Activated CD4-positive, alpha-beta T cell treated with anti-CD3 and anti-CD28 coated beads, Interleukin-2, amount 50 U/mL, for 4 hours (primary cell): Measurements from ENCODE around the gene LCOR.
"Not testable (repeated sequence)": the region's sequence is repeated elsewhere in the genome, so short reads cannot be mapped to it uniquely, and the experiment has no call there.

ENCODE experiments used
- DNase-seq, 2 experiments: peaks; one replicate each; pipeline ENCODE4 v3.0.0-alpha.2; 2020

The LCOR gene

DNA sequence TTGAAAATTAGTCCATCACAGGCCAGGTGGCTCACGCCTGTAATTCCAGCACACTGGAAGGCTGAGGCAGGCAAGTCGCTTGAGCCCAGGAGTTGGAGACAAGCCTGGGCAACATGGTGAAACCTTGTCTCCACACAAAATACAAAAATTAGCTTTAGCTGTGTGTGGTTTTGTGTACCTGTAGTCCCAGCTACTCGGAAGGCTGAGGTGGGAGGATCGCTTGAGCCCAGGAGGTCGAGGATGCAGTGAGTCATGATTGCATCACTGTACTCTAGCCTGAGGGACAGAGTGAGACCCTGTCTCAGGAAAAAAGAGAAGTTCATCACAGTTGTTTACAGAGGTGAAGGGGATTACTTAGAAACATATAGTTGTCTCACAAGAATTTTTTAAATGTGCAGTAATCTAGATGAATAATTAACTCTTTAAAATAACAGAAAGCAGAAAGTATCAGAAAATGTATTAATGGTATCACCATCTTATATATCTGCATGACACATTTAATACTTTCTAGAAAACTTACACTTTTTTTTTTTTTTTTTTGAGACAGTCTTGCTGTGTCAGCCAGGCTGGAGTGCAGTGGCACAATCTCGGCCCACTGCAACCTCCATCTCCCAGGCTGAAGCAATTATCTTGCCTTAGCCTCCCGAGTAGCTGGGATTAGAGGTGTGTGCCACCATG lies 8.9 kb downstream of the LCOR start:
- no peak for DNase-seq

DNA sequence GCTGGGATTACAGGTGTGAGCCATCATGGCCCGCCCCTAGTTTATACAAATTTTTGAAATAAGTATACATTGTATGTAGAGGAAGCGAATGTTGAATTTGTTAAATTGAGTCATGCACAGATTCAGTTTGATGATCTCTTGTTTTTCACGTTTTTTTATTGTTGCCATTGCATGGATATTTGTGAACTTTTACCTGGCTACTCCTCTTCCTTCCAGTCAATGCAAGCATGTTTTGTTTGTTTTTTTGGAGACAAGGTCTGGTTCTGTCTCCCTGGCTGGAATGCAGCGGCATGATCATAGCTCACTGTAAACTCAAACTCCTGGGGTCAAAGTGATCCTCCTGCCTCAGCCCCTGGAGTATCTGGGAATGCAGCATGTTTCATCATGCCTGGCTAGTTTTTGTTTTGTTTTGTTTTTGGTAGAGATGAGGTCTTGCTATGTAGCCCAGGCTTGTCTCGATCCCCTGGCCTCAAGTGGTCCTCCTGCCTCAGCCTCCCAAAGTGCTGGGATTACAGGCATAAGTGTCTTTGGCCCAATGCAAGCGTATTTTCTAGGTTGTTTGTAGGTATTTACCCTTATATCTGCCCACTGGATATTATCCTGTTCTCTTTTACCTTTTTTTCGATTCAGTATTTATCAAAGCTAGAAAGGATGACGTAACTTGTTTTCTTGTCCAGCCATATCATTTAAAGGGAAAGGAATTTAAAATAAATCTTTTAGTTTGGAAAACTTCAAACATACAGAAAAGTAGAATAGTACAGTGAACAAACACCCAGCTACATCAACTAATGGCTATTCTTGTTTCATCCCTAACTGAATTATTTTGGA lies 11.0 kb downstream of the LCOR start:
- DNase-seq = no peak

DNA sequence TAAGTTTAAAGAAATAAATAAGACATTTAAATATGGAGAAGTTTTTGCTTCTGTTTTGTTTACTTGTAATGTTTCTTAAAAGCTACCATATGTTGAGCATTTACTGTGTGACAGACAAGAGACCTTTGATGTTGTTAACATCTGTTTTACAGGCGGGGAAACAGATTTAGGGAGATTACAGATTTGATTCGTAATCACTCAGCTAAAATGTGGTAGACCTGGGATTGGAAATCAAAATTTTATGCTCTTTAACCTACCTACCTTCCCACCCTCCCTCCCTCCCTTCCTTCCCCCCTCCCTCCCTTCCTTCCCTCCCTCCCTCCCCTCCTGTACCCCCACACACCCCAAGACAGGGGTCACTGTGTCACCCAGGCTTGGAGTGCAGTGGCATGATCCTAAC lies 11.7 kb downstream of the LCOR start:
- DNase-seq = no peak

DNA sequence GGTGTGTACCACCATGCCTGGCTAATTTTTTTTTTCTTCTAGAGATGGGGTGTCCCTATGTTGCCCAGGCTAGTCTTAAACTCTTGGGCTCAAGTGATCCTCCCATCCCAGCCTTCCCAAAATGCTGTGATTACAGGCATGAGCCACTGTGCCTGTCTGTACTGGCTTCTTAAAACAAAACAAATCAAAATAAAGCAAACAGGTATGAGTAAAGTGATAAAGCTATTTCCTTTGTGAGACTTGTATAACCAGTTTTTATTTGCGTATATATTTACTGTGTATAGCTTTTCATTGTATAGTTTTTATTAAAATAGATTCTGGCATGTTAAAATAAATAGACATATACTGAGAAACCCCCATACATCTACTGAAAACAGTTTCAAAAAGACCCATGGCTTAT lies 14.3 kb downstream of the LCOR start:
- DNase-seq = no peak

DNA sequence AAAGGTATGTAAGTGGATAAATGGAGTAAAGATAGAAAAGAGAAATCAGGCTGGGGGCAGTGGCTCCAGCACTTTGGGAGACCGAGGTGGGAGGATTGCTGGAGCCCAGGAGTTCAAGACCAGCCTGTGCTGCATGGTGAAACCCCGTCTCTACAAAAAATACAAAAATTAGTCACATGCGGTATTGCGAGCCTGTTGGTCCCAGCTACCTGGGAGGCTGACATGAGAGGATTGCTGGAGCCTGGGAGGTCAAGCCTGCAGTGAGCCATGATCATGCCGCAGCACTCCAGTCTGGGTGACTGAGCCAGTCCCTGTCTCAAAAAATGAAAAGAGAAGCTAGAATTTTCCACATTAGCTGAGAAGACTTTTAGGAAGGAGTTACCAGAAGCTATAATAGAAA lies 14.8 kb downstream of the LCOR start:
- no peak for DNase-seq

DNA sequence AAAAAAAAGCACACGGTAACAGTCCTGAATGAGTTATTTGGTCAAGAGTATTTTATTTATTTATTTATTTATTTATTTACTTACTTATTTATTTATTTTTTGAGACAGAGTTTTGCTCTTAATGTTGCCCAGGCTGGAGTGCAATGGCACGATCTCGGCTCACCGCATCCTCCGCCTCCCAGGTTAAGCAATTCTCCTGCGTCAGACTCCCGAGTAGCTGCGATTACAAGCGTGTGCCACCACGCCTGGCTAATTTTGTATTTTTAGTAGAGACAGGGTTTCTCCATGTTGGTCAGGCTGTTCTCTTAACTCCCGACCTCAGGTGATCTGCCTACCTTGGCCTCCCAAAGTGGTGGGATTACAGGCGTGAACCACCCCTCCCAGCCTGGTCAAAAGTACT lies 15.3 kb downstream of the LCOR start:
- not testable (repeated sequence) for DNase-seq

DNA sequence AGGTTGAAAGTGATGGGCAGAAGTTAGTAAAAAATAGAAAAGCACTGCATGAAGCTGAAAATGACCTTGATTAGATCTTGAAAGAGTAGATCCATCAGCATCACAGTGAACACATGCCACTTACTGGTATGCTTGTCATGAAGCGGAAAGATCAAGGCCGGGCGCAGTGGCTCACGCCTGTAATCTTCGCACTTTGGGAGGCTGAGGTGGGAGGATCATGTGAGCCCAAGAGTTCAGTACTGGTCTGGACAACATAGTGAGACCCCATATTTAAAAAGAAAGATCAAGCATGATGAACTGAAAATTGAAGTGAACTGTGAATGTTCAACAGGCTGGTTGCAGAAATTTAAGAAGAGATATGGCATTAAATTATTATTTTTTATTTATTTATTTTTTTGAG lies 18.0 kb downstream of the LCOR start:
- DNase-seq = no peak

DNA sequence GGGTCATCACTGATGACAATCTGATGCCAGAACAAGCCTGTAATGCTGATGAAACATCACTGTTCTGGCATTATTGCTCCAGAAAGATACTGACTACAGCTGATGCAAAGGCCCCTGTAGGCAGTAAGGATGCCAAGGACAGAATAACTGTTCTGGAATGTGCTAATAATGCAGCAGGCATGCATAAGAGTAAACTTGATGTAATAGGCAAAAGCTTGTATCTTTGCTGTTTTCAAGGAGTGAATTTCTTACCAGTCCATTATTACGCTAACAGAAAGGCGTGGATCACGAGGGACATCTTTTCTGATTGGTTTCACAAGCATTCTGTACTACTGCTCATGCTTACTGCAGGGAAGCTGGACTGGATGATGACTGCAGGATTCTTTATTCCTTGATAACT lies 18.7 kb downstream of the LCOR start:
- DNase-seq = no peak

DNA sequence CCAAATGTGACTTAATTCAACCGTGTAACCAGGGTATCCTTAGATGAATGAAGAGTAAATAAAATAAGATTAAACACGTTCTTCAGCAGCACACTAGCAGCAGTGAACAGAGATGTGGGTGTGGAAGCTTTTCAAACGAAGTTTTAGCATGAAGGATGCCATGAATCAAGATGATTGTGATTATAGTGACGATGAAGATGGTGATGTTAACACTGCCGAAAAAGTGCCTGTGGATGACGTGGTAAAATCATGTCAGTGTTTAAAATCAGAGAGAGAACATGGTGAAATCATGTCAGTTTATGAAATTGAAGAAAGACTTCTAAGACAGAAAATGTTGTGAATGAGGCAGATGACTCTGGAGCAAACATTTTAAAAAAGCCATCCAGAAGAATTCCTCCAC lies 19.2 kb downstream of the LCOR start:
- no peak for DNase-seq

DNA sequence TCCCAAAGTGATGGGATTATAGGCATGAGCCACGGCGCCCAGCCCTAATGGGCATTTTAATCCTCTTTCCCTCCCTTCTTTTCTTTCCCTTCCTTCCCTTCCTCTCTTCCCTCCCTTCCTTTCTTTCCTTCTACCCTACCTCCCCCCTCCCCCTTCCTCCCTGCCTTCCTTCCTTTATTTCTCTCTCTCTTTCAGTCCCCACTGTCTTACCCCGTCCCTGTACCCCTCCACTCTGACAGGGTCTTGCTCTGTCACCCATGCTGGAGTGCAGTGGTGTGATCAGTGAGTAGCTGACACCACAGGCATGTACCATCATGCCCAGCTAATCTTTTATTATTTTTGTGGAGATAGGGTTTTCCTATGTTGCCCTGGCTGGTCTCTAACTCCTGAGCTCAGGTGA lies 24.2 kb downstream of the LCOR start:
- DNase-seq = no peak

DNA sequence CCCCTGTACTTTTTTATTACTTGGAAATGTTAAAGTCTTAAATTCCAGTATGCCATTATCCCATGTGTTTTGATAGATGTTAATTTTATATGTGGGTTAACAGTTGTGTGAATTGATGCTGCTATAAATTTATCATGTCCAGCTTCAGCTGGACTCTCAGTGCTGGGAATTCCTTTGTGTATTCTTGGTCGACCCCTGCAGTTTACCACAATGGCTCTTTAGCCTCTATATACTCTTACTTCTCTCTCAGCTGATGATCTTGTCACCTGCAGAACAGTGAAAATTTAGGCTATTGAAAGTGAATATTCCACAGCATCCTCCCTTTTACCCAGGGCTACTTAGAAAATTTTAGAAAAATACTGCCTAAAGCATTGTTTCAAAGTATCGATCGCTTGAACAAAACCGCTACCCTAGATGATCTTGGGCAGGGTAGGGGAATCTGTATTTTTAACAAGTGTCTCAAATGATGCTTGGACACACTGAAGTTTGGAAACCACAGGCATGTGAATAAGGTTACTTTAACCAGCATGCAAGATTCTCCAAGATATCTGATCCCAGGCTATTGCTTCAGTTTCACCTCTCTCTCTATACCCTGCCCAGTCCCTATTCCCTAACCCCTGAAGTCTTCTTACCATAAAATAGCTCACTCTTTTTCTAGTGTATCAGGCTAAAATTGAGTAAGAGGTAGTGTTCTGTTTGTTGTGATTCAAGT lies 25.4 kb downstream of the LCOR start:
- no peak for DNase-seq

DNA sequence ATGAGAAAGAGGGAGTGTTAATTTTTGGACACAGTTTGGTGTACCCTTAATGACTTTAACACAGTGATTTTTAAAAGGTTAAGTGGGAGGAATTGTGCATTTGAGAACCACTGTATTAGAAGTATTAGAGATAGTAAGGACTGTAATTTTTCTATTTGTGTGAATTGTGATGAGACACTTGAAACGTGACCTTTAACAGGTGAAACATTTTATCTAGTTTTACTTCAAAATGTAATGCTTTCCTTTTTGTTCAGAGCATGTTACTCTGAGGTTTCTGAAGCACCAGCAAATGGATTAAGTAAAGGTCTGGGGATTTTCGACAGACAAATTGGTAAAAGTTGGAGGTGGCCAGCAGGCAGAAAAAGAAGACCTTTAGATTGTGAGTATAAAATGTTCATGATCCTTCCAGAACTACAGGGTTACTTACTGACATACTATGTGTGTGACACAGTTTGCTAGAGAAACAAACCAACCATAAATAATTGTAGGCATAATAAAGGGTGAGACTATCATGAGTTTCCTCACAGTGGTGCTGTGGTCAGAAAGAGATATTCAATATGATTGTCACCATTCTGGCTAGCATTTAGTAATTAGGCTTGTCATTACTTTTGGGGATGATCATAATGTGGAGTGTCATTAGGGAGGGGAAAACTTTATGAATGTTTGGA lies 26.1 kb downstream of the LCOR start:
- no peak for DNase-seq

DNA sequence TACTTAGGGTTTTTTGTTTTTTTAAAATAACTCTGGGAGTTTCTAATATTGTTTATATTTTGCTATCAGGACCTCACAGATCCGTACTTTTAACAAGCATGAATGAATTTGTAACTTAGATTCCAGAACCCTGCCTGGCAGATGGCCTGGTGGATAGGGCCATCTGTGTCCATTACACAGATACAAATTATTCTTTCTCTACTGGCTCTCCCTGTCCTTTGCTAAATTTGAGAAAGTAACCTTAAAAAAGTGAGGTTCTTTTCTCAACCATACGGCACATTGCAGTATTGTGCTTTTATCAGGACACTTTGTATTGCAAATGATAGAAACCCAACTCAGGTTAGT lies 26.6 kb downstream of the LCOR start:
- DNase-seq = no peak

DNA sequence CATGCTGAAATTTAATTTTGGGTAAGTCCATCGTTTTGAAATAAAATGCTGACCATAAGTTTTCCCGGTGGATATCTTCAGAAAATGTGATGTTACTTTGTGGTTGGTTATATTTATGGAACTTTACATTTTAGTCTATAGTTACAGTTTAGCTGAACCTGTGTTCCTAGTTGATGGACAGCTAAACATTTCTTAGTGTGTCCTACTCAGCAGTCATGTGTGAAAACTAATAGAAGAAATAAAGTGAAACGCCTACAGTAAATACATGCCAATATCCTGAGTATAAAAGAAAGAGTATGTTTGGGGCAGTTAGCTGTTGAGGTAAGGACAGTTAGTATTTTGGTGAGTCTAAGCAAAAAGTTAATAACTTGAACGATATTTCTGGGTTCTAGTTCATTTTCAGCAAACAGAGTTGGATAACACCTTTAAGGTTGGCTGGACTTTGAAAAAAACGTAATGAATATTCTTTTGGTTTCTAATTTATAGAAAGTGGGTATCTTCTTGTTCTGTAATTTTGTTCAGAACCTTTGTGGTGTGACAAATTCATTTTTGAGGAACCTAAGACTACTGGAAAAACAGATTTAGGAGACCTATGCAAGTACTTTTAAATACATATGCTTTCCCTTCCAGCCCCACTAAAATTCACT lies 28.7 kb downstream of the LCOR start:
- no peak for DNase-seq

DNA sequence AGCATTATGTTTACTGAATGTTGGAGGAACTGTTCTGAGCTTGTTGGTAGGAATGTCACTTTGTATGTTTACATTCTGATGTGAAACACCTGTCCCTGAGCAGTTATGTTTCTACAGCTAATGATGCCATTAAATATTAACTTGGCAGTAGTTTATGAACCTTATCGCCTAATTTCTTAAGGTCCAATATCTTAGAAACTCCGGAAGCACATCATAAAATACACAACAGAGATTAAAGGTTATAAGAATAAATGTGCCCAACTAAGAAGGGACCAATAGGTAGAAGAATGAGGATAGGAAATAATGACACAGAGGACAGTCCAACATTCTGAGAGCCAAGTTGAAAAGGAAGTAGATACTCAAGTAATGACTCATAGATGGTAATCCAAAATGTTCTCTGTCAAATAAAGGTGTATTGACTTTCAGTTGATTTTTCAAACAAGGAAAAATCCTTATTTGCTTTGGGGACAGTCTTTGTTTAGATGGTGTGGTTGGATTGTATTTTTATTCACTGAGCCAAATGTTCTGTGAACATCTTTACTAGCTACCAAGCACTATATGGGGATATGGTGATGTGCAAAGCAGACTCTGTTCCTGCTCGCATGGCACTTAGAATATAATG lies 31.9 kb downstream of the LCOR start:
- no peak for DNase-seq

DNA sequence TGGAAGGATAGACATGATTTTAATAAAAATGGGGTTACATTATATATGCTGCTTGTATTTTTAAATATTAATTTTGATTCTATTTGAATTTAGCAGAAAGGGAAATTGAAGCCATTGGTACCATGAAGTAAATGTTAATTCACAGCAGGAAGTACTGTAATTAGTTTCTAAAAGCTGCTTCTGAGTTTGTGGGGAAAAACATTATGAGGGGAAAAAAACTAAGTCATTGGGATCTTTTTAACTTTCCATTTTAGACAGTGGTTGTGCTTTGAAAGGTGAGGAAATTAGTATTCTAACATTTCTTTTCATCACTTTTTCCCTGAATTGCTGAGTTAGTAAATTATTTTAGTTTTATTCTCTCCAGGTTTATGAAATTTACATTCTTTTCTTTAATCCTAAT lies 41.0 kb downstream of the LCOR start:
- DNase-seq = no peak

DNA sequence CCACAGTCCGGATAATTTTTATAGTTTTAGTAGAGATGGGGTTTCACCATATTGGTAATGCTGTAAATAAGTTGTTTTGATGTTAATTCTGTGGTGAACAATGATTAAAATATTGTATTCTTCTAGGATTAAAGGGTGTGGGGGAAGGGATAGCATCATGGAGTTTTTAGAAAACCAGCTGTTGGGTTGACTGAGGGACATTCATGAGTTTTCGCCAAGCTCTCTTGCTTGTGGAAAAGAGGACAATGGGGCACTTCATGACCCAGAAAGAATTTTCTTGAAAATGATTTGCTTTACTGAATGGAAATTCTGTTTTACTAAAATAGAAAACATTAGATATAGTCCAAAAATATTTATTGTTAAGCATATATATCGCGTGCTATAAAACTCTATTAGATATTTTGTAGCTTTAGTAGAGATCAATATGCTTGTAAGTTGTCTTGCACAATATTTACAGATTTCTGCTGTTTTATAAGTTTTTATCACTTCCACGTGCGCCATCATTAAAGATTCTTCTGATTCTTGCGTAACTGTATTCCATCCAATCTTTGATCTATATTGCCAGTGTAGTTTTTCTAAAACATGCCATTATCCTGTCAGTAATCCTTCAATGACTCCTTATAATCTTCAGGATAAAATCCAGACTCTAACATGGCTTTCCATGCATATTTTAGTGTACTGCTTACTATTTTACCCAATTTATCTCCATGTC lies 41.8 kb downstream of the LCOR start:
- no peak for DNase-seq

DNA sequence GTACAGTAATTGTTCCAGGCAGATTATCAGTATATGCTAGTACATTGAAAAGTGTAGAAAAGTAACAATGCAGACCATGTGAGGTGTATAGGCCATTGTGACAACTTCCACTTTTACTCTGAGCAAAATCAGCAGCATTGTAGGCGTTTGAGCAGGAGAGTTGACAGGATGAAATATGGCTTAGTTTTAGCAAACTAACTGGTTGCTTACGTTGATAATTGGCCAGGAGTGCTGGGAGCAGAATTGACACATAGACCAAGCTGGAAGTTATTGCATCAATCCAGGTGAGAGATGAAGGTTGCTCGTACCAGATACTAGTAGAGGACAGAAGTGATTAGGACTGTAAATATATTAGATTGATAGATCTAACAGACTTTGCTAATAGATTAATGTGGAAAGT lies 46.0 kb downstream of the LCOR start:
- no peak for DNase-seq

DNA sequence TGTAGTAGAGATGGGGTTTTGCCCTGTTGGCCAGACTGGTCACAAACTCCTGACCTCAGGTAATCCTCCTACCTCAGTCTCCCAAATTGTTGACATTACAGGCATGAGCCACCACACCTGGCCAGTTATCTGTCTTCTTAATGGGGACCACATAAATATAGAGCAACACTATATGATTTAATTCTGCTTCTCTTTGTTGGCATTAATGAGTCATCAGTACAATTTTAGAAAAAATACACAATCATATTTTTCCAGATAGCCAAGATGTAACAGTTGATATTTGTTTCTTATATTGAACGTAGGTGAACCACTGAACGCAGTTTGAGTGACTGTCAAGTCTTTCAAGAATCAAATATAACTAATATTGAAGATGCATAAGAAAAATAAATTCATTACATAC lies 48.5 kb downstream of the LCOR start:
- DNase-seq = no peak

DNA sequence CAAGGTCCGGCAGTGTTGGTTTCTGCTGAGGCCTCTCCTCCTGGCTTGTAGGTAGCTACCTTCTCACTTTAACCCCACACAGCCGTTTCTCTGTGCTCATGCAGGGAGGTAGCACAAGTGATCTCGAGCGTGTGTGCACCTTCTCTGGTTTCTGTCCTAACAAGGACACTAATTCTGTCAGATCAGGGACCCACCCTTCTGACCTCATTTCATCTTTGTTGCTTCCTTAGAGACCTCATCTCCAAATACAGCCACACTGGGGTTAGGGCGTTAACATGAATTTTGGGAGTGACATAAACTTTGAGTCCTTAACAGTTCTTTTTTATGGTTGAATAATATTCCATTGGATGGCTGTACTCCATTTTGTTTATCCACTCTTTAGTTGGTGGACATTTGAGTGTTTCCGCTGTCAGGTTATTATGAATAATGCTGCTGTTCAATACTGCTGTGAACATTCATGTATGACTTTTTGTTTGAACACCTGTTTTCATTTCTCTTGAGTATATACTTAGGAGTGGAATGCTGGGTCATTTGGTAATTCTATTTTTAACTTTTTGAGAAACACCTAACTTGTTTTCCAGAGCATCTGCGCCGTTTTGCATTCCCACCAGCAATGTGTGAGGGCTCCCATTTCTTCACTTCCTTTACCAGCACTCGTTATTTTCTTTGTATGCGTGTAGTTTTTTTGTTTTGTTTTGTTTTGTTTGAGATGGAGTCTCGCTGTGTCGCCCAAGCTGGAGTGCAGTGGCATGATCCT lies 57.5 kb downstream of the LCOR start:
- DNase-seq = no peak

DNA sequence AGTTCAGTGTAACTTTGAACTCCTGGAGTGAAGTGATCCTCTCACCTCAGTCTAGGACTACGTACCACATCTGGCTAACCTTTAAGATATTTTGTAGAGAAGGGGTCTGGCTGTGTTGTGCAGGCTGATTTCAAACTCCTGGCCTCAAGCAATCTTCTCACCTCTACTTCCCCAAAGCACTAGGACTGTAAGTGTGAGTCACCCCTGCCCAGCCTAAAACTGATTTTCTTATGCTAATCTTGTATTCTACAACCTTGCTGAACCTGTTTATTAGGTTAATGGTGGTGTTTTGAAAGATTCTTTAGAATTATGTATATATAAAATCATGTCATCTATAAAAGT lies 58.0 kb downstream of the LCOR start:
- DNase-seq = no peak
